GM19395 (cell line): ENCODE results near the gene WNT7A.
"Not testable (repeated sequence)": the region's sequence is repeated elsewhere in the genome, so short reads cannot be mapped to it uniquely, and the experiment has no call there.

ENCODE experiments used
- ATAC-seq: cut with Tn5 transposase; IDR thresholded peaks from one replicate; pipeline ENCODE4 v1.9.1; 2021; ENCODE audit warnings: mild to moderate bottlenecking, moderate library complexity; ENCODE audit not compliant: unreplicated experiment

WNT7A gene

DNA sequence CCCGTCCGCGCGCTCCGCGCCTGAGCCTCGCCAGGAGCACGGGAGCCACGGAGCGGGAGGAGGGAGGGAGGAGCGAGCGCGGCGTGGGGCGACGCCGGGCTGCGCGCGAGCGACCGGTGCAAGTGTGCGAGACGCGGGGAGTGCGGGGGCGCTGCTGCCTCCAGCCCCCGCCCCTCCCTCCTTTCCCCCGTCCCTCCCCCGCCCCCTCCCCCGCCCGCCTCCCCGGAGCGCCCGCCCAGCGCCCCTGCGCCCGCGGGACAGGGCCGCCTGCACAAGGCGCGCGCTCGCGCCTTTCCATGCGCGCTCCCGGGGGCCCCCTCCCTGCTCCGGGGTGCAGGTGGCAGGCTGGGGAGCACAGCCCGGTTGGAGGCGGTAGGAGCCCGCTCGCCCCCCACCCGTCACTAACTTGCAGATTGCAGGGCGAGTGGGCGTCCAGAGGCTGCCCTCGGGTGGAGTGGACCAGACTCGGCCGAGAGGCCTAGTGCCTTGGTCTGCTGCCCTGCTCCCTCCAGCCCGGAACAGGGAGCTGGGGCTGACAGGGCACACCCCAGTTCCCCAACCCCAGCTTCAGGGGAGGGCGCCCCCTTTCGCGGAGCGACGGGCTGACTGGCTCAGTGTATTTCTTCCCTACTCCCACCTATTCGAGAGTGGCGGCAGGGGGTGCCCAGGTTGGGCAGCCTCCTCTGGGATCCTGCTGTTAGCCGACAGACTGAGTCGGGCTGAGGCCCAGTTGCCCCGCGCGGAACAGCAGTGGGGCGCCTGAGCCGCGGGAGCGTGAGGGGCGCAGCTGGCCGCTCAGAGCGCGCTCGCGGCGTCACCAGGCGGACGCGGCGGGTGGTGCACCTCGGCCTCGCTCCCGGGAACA, at the start of gene WNT7A:
TSS of gene WNT7A (minus strand) at position 126 of the 865 bp plus-strand sequence. CDS start 255 bp downstream, outside the sequence.
- ATAC-seq, result no peak

GRCh38 chr3:13928741-13929140, 48.9 kb upstream of the WNT7A start:
- ATAC-seq, result not testable (repeated sequence)

DNA sequence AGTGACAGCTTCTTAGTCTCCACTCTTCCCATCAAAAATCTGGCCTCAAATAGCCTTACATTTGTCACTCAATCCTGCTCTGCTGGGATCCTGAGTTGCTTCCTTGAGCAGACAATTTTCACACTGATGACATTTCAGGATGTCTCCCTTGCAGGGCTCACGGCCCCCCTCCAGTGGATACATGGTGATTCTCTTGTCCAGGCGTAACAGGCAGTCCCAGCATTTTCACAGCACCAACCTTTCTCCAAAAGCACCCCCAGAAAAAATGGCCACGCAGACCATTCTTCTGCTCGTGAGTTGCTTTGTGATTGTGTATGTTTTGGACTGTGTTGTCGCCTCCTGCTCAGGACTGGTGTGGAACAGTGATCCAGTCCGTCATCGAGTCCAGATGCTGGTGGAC, 47.4 kb upstream of the WNT7A start:
- no peak for ATAC-seq

- ATAC-seq, result no peak
Measured at GRCh38 chr3:13916375-13916774, 36.5 kb upstream of the WNT7A start.

DNA sequence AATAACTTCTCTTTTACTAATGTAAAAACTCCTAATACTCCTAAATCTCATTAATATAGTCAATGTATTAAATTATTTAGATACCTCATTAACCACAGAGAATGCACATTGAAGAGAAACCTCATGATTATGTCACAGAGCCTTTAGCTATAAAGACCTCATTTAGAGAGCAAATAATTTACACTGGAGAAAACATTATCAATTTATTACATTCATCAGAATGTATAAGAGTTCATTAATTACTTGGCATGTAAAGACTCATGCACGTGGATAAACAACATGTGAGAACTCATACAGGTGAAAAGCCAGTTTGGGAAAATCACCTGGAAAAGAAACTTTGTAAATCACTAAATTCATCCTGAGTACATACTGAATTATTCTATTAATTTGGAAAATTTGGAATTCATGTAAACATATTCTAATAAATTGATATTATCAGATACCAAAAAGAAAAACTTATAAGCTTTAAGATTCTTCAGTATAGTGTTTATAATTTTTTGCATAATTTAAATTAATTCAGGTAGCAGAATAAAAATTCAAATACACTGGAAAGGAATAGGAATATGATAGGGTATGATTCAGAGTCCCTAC, 22.9 kb upstream of the WNT7A start:
- no peak for ATAC-seq

GRCh38 chr3:13901935-13902584, 22.2 kb upstream of the WNT7A start:
- ATAC-seq, result no peak

DNA sequence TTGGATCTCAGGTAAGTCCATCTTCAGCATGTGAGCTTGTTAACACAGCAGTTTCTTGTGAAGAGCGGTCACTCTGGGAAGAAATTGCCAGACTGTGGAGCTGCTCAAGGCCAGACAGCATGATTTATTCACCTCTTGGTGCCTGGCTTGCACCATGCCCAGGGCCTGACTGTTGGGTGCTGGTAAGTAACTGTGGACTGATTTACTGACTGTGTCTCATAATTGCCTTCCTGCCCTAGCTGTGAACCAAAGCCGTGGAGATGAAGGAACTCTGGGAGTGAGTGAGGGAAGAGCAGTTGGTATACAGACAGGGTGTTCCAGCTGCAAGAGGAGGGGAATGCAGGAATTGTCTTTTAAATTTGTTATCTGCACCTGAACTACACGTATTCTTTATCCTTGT, 18.5 kb upstream of the WNT7A start:
- no peak for ATAC-seq

GRCh38 chr3:13896473-13897154, 16.7 kb upstream of the WNT7A start:
- no peak for ATAC-seq

DNA sequence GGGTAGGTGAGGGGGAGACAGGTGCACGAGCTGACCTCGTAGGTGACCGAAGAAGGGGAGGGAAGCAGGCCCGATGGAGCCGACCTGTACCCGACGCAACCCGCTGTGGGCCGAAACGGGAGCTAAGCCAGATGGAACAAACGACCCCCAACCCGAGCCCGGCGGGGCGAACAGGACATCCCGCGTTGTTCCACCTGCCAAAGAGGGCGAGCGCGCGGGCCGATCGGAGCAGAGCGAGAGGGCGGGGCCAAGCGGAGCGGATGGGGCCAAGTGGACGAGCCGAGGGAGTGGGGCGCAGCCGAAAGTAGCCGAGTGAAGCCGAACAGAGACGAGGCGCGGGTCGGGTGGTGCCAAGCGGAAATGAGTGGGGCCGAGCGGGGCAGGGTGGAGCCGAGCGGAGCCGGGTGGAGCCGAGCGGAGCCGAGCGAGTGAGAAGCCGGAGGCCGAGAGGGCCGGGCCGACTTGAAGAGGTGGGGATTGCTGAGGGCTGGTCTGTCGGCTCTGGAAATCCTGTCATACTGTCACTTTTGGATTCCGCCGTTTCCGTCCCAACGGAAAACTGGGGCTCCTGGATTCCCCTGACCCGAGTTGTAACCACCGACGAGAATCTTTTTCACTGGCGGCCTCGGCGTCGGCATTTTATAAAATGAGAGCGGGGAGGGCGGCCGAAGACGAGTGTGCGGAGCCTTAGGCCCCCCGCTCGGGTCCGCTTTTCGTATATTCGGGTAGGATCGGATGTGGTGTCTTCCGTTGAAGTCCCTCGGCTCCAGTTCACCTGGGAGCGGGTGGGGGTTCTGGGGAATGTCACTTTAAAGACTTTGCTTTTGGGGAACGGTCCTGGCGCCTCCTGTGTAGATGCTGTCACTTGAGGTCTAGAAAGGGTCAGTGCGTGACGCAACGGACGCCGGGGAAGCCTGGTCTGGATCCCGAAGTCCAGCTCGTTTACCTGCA, 15.6 kb upstream of the WNT7A start:
- peak; percentile 99 for ATAC-seq

GRCh38 chr3:13894807-13895154, 14.9 kb upstream of the WNT7A start:
- no peak for ATAC-seq

DNA sequence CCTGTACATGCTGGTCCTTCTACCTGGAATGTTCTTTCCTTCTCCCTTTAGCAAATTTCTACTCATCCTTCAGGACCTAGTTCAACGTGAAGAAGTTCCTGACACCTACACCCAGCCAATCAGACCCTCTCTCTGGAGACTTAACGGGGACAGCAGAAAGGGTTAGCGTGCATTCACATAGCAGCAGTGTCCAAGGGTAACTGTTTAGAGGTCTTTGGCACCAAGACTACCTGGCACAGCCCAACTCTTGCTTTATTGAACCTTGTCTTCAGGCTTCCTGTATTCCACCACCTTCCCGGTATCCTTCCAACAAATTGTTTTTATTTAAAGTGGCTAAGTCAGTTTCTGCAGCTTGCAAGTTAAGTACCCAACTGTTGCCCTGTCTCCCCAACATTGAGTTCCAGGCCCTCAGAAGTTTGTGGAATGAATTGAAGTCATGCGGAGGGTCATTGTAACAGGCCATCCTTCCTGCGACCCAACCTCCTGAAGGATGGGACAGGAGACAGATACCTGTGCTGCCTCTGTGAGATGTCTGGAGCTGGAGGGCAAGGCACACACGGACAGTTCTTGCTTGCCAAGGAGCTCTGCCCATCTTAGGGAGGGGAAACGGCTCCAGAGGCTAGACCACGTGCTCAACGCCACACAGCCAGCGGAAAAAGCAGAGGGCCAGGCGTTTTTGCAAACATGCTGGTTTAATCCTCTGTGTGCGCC, 14.4 kb upstream of the WNT7A start:
- ATAC-seq, result no peak

DNA sequence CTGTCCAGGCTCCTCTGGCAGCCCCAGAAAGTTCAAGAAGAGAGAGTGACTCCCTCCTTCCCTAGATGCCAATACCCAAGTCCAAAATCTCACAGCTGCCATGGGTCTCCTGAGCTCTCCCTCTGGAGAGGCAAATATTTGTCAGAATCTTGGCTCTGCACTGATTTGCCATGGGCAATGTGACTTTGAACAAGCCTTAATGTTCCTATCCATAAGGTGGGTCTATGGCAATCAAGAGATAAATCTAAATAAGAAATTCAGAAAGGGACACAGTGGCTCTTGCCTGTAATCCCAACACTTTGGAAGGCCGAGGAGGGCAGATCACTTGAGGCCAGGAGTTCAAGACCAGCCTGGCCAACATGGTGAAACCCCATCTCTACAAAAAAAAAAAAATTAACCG, 12.4 kb upstream of the WNT7A start:
- no peak for ATAC-seq

- no peak for ATAC-seq
Measured at GRCh38 chr3:13891492-13892073, 11.7 kb upstream of the WNT7A start.

DNA sequence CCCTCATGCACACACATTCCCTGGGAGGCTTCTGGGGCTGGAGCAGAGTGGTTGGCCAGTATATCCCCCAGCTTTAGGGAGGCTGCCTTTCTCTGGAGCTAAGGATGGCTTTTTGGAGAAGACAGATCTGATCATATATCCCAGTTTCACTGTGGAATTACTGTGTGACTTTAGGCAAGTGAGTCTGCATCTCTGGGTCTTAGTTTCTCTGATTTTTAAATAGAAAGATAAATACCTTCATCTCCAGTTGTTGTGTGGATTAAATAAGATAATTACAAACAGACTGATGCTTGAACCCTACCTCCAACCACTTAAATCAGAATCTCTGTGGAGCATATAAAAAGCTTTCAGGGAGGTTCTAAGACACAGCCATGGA, 11.1 kb upstream of the WNT7A start:
- ATAC-seq, result no peak

- ATAC-seq, result no peak
Measured at GRCh38 chr3:13890377-13891016, 10.6 kb upstream of the WNT7A start.

GRCh38 chr3:13888576-13888975, 8.7 kb upstream of the WNT7A start:
- no peak for ATAC-seq

- no peak for ATAC-seq
Measured at GRCh38 chr3:13887495-13888300, 7.8 kb upstream of the WNT7A start.

DNA sequence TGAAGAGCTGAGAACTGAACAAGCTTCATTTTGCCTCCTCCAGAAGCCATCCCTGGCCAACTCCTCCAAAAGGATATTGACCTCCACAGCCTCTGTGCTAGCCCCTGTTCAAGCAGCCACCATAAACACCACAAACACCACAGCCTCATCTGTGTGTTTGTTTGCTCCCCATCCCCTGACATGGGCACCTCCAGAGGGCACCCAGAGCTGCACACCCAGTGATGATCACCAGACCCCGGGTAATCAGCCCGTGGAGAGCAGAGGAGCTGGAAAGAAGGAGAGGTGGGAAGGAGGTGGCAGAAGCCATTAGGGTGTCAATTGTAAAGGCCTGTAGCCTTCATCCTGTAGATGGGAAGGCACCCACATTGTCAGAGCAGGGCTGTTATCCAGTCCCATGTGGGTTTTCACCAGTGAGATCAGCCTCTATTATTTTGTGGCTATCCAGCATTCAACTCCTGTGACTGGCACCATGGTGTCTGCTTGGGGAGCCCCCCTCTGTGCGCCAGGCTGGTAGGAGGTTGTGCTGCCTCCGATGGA, 6.8 kb upstream of the WNT7A start:
- no peak for ATAC-seq
